COLO668 (cell line): ENCODE measurements around the gene PCGF2.
A peak's percentile ranks its signal among the peaks of the same experiment; 100 is the strongest.
"Not testable (repeated sequence)": the region's sequence is repeated elsewhere in the genome, so short reads cannot be mapped to it uniquely, and the experiment has no call there.

Experiments used
- DNase-seq: peaks from one replicate; lab custom pipeline; 2025; ENCODE audit not compliant: unreplicated experiment; lab: John Stamatoyannopoulos, UW

Gene PCGF2

DNA sequence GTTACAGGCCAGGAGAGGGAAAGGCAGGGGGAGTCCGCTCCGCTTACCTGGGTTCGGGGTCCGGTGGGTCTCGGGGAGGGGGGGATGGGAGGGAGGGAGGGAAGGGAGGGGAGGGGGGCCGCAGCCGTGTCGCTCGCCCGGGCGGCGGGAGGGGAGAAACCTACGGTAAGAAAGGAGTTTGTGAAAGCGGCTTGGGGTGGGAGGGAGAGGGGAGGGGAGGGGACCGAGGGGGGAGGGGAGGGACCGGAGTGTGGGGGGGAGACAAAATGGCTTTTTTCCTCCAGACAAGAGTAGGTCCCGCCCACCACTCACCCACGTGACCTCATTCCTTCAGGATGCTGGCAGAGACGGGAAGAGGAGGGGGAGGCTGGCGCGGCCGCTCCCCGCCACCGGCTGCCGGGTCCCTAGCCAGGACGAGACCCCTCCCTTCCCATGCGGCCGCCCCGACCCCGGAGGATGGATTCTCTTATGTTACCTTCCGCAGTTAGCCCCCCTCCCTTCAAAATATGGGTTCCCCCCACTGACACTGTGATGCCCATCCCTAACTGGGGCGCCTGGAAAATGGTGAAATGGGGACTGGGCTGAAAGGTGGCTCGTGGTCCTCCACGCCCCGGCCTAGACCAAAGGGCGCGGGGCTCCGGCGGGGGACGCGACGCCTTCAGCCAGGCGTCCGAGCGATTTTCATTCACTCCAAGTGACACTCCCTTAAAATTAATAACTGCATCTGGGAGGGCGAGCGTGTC is at the start of gene PCGF2:
Gene PCGF2 (minus strand): TSS at position 188 of the 743 bp plus-strand sequence. CDS start 7,934 bp downstream, outside the sequence.
- DNase-seq = peak; percentile 85

DNA sequence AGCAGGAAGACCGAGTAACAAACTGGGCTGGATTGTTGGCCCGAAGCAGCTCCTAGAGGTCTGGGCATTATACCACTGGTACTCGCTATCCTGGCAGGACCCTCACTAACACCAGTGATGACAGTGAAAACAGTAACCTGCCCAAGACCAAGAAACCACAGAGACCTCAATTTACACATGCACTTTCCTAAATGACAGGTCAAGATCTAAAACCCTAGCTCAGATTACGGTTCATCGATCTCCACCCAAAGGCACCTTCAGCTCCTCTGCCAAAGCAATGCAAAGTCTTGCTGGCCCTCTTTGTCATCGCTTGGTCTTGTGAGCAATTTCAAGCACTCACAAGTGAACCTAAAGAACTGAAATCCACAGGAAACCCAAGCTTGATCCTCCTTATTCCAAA is 49.7 kb upstream of the PCGF2 start:
- no peak for DNase-seq

DNA sequence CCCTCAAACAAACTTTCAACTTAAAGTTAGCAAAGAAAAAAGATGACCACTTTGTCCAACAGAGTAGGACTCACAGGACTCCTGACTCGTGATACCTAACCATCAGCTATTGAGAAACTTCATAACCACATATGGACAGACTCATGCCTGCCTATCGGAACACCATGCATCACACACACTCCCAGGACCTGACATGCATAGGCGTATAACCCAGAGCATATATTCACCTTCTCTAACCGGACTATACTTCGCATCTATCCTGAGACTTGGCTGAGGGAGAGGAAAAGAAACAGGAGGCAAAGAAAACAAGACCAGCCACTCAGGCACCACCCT is 49.0 kb upstream of the PCGF2 start:
- DNase-seq = no peak

DNA sequence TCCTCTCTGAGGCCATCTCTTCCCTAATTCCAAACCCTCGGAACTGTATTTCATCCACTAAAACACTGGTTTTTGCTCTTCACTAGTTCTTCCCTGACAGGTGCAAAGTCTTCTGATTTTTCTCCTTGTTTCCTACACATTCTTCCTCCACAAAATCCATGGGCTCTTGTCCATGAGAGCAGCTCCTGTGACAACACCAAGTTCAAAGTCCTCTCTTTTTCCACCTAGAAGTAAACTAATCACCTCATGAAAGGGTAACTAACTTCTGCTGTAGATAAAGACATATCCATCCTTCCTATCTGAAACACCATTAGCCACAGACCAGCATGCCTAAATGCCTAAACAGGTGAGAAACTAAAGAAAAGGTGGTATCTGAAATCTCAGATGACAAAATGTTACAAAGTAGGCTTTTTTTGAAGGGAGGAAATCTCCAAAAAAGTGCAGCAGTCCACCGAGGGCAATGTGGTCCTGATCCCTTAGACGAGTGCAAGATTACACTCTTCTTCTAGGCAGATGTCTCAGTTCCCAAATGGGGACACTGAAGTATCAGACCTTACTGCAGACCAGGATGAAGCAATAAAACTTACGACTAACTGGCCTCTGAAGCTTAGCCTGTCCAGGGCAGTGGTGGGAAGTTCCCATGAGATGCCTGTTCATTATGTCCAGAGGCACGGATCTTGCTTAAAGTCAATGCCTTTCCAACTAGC is 48.5 kb upstream of the PCGF2 start:
- no peak for DNase-seq

DNA sequence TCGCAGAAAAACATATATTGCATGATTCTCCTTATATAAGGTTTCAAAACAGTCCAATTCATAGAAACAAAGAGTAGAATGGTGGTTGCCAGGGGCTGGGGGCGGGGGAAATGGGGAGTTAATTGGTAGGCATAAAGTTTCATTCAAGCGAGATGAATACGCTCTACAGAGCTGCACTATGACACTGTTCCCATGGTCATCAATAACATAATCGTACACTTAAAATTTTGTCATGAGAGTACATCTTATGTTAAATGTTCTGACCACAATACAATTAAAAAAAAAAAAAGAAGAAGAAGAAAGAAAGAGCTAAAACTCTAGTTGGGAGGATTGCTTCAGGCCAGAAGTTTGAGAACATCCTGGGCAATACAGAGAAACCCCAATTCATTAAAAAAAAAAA is 46.1 kb upstream of the PCGF2 start:
- no peak for DNase-seq

DNA sequence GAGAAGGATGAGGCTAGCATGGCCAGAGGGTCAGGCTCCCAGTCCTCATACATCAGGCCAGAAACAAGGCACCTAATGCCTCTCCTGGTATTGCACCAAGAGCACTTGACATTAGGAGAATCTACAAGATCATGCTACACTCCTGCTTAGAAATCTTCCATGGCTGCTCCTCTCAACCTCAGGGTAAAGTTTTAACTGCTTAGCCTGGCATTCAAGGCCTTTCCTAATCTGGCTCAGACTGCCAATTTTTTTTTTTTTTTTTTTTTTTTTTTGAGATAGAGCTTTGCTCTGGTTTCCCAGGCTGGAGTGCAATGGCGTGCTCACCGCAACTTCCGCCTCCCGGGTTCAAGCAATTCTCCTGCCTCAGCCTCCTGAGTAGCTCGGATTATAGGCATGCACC is 43.0 kb upstream of the PCGF2 start:
- no peak for DNase-seq

DNA sequence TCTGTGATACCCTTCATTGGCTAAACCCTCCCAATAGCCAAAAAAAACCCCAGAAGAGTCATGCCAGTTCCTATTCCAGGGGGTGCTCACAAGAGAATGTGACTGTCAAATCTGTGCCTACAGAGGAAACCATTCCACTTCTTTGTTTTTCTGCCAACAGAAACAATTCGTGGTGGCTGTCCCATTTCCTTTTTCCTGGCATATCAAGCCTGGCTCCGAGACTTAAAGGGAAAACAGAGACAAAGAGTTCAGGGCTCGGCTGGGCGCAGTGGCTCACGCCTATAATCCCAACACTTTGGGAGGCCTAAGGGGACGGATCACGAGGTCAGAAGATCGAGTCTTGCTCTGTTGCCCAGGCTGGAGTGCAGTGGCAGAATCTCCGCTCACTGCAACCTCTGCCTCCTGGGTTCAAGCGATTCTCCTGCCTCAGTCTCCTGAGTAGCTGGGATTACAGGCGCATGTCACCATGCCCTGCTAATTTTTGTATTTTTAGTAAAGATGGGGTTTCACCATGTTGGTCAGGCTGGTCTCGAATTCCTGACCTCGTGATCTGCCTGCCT is 42.1 kb upstream of the PCGF2 start:
- DNase-seq = not testable (repeated sequence)

DNA sequence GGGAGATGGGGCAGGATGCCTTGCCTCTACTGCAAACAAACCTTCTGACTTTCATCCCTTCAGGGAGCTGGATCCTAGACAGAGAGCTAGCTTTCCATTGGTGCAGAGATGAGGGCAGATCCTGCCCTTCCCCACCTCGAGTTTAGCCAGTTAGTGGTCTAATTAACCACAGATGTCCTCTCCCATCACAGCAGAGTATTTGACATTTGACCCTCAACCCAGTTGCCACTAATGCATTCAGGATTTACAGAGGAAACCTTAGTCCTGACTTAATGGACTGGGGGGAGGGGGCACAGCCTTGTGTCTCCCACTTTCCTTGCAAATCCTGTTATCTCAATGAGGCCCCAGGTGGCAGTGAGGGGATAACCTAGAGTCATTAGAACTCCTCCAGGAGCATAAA is 41.0 kb upstream of the PCGF2 start:
- no peak for DNase-seq

DNA sequence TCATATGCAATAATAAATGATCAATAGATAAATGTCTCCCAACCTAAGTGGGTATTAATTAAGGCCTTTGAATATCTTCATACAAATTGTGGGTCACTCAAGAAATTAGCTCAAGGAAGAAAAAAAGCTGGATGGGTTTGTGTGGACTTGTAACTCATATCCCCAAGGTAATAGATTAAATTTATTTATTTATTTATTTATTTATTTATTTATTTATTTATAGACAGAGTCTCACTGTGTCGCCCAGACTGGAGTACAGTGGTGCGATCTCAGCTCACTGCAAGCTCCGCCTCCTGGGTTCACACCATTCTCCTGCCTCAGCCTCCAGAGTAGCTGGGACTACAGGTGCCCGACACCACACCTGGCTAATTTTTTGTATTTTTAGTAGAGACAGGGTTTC is 39.9 kb upstream of the PCGF2 start:
- DNase-seq = not testable (repeated sequence)

DNA sequence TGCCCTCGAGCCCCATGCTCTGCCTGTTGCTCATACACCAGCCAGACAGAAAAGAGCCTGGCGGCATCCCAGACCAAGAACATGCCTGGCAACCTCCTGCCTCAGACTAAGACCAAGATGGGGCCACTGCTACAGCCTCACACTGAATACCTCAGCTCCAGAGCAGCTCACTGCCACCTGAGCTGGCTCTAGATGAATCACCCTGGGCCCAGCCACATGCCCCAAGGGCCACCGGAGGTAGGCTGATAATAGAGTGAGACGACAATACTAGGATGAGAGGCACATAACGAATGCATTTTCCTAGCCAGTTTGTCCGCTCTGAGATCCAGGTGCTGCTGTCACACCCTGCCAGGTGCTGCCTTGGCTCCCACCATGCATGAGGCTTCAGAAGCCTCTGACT is 38.2 kb upstream of the PCGF2 start:
- DNase-seq = no peak

DNA sequence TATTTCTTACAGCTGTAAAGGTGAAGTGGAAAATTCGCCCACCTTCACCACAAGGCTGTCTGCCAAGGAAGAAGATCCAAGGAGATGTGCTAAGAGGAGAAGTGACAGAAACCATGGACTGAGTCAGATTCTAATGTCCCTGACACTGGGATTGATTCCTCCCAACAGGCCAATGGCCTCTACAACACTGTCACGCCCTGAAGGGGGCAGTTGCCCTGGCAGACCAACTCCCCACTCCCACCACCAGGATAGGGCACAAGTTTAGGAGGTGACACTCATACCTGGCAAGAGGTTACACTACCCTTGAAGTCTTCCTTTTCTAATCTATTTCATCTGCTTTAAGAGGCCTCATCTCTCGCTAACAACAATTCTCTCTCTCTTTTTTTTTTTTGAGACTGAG is 35.1 kb upstream of the PCGF2 start:
- no peak for DNase-seq

DNA sequence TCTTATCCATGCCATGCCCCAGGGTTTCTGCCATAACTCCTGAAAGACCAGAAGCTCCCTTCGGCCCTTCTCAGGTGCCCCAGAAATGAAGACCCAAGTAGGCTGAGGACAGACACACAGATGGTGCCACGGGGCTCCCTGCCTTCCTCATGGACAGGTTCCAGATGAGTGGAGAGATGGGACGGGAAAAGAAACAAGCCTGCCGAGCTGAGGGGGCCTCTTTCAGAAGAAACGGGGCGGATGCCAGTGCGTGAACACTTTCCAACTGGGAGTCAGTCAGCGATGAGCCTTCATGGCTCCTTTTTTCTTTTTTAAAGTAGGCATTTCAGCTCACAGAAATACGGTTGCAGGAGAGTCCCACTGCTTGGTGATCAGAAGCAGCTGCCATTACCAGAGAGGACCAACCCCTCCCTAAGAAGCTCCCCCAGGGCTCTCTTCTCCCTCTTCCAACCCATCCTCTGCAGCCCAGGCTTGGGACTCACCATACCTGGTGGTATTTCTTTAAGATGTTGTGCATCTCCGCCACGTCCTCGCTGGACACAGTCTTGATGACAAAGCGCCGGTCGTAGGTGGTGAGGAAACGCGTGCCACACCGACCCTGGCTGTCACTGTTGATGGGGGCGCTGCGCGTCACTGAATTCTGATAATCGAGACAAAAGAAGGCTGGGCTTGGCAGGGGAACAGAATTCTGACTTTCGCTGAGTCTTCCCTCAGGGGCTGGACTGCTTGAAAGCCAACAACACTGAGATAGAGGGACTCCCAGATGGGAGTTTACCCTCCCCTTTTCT is 32.0 kb upstream of the PCGF2 start:
- no peak for DNase-seq

DNA sequence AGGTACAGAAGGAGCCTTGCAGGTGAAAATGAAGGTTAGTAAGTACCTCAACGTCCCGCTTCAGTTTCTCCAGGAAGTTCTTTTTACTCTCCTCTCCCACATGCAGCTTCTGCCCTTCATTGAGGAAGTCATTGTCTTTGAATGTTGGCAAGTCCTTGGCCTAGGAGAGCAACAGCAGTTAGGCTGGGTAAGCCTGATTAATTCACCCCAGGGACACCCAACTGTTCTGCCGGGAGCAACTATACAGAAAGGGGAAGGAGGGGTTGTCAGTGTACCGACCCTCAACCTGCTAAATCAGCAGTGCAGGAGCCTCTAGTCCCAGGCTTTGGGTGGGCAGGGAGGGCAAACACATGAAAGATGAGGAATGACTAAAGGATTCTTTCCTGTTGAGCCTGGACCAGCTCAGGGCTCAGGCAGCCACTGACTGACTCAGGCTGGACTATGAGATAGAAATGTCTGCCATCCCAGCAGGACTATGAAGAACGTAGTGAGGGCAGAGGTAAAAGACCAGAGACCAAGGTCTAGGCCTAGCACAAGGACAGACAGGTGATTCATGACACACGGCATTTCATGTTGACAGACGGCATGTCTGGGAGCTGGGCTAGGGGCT is 29.6 kb upstream of the PCGF2 start:
- DNase-seq = no peak

DNA sequence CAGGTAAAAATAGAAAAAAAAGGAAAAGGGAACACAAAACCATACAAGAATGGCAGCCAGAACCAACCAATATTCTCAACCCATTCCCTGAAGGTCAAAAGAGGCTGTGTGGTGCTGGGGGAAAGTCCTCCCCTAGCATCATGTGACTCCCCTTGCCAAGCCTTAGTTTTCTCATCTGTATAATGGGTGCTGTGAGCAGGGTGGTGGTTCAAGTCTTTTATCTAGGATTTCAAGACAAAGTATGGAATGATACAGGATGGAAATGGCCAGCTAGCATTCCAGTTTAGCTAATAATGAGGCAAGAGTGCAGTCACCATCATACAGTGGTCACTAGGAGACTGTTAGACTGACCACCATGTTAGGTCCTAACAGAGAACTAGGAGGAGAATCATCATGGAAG is 25.1 kb upstream of the PCGF2 start:
- DNase-seq = no peak

DNA sequence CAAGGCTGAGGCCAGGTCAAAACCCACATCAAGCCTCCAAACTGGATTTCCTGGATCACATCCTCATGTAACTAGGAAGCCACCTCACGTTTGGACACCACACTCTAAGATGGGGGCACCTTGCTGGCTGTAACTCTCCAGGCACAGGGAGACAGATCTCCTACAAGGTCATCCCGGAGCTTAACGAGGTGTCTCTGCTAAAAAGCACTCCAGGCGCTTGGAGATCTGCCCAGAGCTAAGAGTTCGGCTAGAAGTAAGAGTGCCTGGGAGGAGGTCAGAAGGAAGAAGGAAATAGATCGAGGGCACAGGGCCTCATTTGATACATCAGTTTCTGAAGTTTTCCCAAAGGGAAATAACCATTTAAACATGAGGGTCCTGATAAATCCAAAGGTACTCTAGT is 20.3 kb upstream of the PCGF2 start:
- no peak for DNase-seq

DNA sequence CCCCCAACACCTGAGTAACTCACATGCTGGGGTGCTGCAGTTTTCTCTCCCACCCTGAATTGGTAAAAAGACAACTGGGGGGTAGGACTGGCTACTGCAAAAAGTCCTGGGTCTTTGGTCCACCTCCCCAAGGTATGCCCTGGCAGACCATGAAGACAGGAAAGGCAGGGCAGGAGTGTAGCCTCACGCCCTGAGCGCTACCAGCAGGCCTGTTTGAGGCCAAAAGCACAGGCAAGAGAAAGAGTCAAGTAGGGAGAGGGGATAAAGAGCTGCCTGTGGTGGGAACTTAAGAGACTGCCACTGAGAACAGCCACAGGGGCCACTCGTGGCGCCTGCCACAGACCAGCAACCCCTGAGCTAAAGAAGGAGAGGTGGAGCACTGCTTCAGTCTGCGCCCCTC is 18.2 kb upstream of the PCGF2 start:
- DNase-seq = no peak

DNA sequence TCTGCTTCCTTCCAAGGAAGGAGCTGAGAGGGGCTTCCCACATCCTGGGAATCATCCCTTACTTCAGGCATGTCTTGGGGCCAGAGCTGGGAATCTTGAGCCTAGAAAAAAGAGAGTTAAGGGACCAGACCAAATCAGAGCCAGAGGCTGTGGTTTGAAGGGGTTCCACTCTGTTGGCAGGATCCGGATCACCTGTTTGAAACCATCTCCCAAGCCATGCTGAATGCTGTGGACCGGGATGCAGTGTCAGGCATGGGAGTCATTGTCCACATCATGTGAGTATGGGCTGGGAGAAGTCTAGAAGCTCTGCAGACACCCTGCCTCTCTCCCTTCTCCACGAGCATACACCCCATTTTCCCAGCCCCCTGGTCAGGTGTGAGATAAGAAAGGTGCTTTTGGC is 14.1 kb upstream of the PCGF2 start:
- no peak for DNase-seq

DNA sequence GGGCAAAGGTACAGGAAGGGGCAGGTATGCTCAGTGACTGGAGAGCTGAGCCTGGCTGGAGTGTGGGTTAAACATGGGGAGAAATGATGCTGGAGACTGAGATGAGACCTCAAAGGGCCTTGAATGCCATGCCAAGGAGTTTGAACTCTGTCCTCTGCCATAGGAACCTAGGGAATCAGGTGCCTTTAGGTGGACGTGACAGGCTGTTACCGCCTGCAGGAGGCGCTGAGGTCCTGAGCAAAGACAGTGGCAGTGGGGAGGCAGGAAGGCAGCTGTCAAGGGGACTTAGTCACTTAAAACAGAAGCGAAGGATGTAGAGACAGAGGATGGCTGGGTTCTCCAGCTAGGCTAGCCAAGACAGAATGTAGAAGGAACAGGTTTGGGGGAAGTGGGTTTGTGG is 13.5 kb upstream of the PCGF2 start:
- peak; percentile 15 for DNase-seq

DNA sequence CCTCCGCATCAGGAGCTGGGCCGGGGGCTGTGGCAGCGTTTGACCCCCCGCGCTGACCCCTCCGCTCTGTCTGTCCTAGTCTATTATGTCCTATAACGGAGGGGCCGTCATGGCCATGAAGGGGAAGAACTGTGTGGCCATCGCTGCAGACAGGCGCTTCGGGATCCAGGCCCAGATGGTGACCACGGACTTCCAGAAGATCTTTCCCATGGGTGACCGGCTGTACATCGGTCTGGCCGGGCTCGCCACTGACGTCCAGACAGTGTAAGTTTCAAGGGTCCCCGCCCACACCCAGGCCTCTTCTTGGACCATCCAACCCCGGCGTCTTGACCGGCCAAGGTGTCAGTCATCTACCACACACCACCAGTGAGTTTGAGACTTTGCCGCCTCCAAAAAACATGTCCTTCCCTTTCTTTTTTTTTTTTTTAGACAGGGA is 5.0 kb upstream of the PCGF2 start:
- no peak for DNase-seq

DNA sequence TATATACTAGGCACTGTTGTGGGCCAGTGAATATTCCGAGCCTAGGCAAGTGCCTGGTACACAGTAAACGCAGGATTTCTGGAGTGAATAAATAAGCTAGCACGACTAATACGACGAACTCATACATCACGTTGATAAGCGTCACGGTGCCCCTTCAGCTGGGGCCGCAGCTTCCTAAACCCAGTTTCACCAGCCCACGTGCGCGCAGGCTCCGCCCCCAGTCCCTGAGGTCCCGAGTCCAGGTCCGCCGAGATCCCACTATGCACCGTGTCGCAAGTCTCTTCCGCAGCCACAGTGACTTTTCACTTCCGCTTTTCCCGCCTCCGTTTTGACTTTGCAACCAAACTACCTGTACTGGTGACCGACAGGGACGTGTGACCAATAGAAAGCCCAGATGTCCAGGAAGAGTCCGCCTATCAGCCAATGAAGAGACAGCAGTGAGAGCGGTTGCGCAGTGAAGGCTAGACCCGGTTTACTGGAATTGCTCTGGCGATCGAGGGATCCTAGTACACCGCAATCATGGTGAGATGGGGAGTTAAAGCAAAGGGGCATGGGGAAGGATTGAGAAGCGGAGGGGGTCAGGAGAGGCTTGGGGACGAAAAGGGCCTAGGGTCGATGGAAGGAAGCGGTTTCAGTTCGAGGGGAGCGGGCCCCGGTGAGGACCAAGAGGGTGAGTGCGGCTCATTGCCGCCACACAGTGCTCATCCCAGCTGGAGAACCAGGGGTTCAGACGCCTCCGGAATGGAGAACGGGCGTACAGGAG is 4.4 kb upstream of the PCGF2 start, which contains the start of gene PSMB3:
Gene PSMB3 (plus strand): TSS at position 434 of the 763 bp plus-strand sequence. CDS start 86 bp downstream, at position 520.
- peak; percentile 94 for DNase-seq
